Mononuclear cell (primary cell): Measurements from ENCODE around the gene SLC5A12. TPM values are rescaled to one million over a fixed set of nuclear protein-coding genes. Genes with fewer than 3 reads are reported as not detected.

Source experiments
- H3K27me3 ChIP-seq: 2 replicates; pipeline ENCODE4 v1.6.0; 2011; ENCODE audit warnings: low read length, control low read depth; ENCODE audit not compliant: insufficient read depth
- H3K4me1 ChIP-seq: 2 replicates; pipeline ENCODE4 v1.5.1; 2011; ENCODE audit warnings: mild to moderate bottlenecking, low read length, control low read depth; ENCODE audit not compliant: insufficient read depth
- H3K4me3 ChIP-seq: 2 replicates; pipeline ENCODE4 v1.5.1; 2011; ENCODE audit warnings: mild to moderate bottlenecking, low read length, moderate library complexity
- H3K9me3 ChIP-seq: 2 replicates; pipeline ENCODE4 v1.5.1; 2011; ENCODE audit warnings: low read depth, mild to moderate bottlenecking, control low read depth, low read length
- total RNA-seq: library from RNA; depleted of rRNA; stranded (reverse); fragments of >200 nt; gene quantifications from one replicate; pipeline ENCODE4 v1.2.3, GENCODE V29; 2012

The SLC5A12 gene
- total RNA-seq, 1 donor = not detected

DNA sequence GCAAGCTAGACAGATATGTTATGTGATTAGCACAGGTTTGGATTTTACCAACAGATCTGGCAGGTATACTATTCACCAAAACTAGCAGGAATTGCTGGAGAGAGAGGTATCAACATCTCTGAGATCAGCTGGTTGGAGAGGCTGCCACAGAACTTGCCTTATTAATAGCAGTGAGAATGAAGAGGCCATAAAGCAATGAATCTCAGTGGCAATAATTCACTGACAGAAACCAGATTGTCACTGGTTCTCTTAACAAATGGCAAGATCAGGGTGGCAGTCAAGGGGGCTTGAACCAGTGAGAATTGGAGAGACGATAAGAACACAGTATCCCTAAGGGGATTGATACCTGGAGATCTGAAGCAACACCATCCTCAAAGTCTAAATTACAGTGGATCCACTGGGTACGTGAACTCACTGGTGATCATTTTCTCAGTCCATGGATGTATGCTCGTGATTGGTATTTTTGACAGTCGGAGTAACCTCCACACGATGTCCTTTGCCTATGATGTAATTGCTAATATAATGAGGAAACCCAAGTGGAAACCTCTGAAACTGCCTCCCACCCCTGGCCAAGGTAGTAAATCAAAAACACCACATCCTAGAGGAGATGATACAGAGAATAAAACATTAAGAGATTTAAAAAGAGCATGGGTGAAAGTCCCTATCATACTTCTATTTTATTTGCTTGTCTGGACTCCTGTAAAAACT is 17.7 kb upstream of the SLC5A12 start:
- Histone ChIP-seq H3K27me3 (no peaks in the 10 kb centered on the region), H3K4me1 (no peaks in the 10 kb centered on the region), H3K4me3 (no peak overlapping the region), H3K9me3 (no peaks in the 10 kb centered on the region)

DNA sequence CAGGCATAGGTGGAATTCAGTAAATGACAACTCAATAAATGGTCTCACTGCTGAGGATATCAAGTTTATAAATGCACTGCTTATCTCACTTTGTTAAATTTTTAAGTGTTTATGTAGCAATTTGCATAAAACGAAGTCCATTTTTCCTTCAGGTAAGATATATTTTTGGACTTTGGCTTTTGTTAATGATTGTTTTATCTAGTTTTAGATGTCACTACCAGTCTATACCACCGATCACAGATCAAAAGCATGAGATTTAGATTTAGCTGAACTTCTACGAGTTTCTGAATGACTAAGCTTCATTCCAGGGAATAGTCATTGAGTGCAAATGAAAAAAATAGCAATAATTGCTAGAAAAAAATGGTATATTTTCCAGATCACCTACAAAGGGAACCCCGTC is 12.8 kb upstream of the SLC5A12 start:
- Histone ChIP-seq H3K27me3 (no peaks in the 10 kb centered on the region), H3K4me1 (no peaks in the 10 kb centered on the region), H3K9me3 (no peaks in the 10 kb centered on the region), H3K4me3 (no peak overlapping the region)

DNA sequence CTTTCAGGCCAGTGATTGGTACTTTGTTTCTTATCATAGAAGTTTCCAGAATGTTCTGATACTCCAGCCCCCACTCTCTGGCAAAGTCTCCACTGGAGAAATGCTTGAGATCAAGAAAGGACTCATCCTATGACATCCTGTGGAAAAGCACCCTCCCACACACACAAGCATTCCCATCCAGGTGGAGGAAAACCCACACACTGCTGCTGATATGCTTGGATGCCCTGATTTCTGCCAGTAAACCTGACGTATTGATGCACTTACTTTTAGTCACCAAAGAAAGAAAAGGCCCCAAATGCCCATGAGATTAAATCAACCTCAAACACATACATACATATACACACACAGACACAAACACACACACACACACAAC is 9.2 kb upstream of the SLC5A12 start:
- Histone ChIP-seq H3K9me3 (no peaks in the 10 kb centered on the region), H3K4me1 (no peaks in the 10 kb centered on the region), H3K27me3 (no peaks in the 10 kb centered on the region), H3K4me3 (no peak overlapping the region)

DNA sequence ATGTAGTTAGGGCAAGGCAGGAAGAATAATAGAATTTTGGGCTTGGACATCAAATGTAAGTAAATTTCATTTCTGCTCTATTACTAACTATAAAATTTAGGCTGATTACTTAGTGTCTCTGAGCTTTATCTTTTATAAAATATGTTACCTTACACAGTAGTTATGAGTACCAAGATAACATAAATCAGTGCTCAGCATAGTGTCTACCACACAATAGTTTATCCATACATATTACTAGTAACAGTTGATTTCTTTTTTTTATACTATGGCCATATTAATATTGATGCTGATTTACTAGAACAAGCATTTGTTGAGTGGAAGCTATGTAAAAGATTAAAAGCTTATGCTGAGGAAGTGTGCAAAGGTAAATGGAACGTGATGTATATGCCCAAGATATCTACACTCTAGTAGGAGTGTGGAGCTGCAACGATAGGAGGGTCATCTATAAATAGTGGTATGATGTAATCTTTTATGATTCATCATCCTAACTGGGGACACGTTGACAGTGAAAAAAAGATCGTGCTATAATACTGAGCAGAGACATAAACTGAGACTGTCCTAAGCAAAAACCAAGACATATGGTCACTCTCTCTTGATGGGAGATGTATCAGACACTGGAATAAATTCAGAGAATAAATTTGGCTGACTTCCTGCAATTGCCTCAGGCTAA is 8.7 kb upstream of the SLC5A12 start:
- Histone ChIP-seq H3K9me3 (no peaks in the 10 kb centered on the region), H3K4me1 (no peaks in the 10 kb centered on the region), H3K27me3 (no peaks in the 10 kb centered on the region), H3K4me3 (no peak overlapping the region)

DNA sequence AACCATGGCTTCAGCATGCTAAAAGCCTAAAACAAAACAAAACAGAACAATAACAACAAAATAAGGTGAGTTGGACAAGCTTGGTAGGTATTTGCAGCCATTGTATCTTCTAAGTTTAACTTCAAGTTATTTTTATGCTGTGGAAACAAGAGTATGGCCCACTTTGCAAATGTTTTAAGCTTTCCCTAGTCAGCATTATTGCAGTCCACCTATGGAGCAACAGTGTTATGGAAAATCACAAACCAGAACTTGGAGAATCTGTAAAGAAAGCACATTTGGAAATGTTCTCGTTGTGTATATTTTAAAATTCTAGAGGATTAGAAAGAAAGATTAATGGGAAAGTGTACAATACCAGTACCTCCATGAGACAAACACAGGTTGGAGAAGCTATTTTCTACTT is 7.4 kb upstream of the SLC5A12 start:
- no peaks in the 10 kb centered on the region for H3K9me3 ChIP-seq
- H3K27me3 ChIP-seq = no peaks in the 10 kb centered on the region
- no peaks in the 10 kb centered on the region for H3K4me1 ChIP-seq
- no peak overlapping the region for H3K4me3 ChIP-seq

DNA sequence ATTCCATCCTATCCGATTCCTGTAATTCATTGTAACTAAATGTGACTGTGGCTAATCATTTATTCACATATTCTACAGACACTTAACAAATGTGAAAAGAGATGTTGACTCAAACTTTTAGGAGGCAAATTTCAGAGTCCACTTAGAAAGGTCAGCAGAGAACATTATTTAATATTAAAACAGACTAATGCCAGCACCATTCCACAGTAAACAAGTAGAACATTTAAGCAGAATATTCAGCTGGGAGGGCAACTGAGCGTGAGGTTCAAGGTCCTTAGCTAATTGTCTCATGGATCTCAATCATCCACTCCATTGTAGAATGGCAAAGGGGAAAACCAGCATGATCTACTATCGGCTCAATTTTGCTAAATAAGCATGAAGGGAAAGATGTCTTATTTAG is 5.1 kb upstream of the SLC5A12 start:
- Histone ChIP-seq H3K4me3 (no peak overlapping the region), H3K4me1 (no peaks in the 10 kb centered on the region), H3K9me3 (no peaks in the 10 kb centered on the region), H3K27me3 (no peaks in the 10 kb centered on the region)

DNA sequence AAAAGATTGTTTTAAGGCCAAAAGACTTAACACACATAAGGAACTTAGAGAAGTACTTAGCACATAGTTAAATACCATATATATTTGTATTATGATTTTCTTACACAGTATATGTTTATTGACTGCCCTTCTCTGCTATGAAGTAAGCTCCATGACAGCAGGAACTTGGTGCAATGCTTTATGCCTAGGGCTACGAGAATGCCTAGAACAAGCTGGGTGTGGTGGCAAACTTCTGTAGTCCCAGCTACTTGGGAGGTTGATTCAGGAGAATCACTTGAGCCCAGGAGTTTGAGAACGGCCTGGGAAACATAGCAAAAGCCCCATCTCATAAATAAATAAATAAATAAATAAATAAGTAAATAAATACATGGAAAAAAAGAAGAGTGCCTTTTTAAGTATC is 1.9 kb downstream of the SLC5A12 start:
- Histone ChIP-seq H3K9me3 (no peaks in the 10 kb centered on the region), H3K27me3 (no peaks in the 10 kb centered on the region), H3K4me1 (no peaks in the 10 kb centered on the region), H3K4me3 (no peak overlapping the region)

DNA sequence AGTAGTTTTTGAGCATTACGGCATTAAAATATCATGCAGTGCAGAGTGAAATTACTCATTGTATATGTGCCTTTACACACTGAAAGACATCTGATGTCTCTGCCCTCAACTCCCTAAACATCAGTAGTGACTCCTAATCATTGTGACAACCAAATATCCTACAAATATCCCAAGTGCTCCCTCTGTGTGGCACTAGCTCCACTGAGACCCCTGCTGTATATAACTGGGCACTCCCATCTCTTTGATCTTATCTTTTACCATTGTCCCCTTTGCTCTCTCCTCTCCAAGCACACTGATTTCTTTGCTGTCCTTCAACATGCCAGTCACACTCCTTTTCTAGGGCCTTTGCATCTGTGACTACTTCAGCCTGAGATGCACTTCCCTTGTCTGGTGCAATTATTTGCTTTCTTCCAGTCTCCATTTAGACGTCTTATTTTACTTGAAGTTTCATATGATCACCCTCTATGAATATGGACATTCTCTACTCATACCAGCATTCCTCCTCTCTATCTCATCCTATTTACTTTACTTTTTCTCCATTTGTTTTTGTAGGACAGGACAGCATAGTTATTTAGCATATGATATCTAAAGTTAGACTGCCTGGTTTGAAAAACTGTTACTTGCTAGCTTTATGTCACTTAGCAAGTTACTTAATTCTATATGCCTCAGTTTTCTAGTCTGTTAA is 2.4 kb downstream of the SLC5A12 start:
- Histone ChIP-seq H3K9me3 (no peaks in the 10 kb centered on the region), H3K27me3 (no peaks in the 10 kb centered on the region)

DNA sequence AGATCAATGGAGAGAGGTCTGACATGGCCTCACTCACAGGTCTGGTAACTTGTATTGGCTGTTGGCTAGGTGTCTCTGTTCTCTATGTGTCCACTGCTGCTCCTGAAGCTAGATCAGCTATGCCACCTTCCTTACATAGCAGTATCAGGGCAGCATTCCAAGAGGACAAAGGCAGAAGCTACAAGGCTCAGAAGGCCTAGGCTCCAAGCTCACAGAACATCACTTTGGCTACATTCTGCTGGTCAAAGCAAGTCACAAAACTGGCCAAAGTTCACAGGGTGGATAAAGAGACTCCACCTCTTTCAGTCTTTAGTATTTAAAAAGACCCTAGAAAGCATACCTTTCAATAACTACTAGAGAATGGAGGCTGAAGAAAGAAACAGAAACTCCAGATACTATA is 4.1 kb downstream of the SLC5A12 start:
- no peaks in the 10 kb centered on the region for H3K9me3 ChIP-seq
- no peak overlapping the region for H3K4me3 ChIP-seq
- H3K27me3 ChIP-seq = no peaks in the 10 kb centered on the region
- no peaks in the 10 kb centered on the region for H3K4me1 ChIP-seq

More for the DNA sequence above, 2.4 kb downstream of the SLC5A12 start:
- H3K4me1 ChIP-seq = no peaks in the 10 kb centered on the region
- H3K4me3 ChIP-seq = no peak overlapping the region

DNA sequence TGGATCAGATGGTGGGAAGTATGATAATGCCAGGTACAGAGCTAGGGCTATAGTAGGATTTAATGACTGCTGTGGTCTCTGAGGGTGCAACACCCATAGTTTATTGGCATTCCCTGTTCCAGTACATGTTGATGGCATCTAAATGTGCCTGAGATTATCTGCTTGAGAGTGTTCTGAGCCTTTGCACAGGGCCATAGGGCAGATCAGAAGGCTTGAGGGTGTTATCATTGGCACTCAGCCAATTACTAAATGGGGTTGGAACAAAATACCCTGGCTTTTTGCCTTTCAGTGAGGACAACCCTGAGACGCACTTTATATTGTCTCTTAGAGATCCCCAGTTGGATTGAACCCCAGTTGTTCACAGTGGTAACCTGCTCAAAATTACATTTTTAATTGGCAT is 6.7 kb downstream of the SLC5A12 start:
- Histone ChIP-seq H3K4me3 (no peak overlapping the region), H3K27me3 (no peaks in the 10 kb centered on the region), H3K9me3 (no peaks in the 10 kb centered on the region), H3K4me1 (no peaks in the 10 kb centered on the region)

DNA sequence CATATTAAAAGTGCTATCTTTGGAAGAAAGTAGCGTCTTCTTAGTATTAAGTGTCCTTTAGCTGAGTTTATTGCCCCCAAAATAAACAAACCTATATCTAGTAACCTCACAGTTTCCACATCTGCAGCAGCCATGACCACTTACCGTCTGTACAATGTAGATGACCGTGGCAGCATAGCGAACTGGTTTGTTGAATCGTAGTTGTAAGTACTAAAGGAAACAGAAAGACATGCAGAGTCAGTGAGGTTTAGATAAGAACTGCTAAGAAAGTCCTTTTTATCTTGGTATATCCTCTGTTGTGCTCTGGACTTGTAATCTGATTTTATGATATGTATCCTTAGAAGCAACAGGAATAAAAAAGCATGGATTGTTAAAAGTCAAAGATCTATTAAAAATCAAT is 9.4 kb downstream of the SLC5A12 start:
- Histone ChIP-seq H3K9me3 (no peaks in the 10 kb centered on the region), H3K4me3 (no peak overlapping the region), H3K27me3 (no peaks in the 10 kb centered on the region), H3K4me1 (no peaks in the 10 kb centered on the region)

DNA sequence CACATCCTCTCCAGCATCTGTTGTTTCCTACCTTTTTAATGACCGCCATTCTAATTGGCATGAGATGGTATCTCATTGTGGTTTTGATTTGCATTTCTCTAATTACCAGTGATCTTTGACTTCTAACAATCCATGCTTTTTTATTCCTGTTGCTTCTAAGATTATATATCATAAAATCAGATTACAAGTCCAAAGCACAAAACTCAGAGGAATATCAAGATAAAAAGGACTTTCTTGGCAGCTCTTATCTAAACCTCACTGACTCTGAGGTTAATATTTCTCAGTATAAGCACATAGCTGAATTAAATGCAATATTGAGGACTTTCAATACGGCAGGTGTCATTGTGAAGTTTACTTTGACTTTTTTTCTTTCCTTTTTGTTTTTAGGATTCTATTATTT is 11.4 kb downstream of the SLC5A12 start:
- Histone ChIP-seq H3K27me3 (no peaks in the 10 kb centered on the region), H3K4me3 (no peak overlapping the region), H3K4me1 (no peaks in the 10 kb centered on the region), H3K9me3 (no peaks in the 10 kb centered on the region)

DNA sequence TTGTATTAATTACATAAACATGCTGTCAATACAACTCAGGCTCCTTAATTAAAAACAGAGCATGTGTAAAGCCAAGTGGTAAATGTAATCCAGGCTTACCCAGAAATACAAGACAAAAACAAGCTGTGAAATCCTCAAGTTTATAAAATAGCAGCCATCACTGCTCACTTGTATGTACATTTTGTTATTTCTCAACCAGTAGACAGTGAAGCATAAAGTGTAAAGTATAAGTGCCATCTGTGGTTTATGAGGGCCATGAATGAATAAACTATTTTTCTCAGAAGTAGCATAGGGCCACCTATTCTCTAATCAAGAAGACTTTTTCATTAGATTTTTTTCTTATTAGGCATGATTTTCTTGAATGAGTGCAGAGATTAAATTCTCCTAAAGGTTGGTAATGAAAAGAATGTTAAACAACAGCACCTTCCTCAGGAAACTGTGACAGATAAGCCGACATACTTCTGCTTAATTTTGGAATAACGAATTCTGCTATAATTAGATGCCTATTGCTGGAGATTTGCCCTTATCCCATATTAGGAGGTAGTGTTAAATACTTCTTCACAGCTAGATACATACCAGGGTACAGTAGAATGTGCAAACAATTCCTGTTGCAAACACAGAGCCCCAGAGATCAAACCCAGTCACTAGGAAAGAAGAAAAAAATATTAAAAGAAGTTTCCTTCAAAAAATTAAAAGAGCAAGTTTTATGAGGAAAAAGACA is 13.0 kb downstream of the SLC5A12 start:
- H3K4me3 ChIP-seq = no peak overlapping the region
- H3K4me1 ChIP-seq = no peaks in the 10 kb centered on the region
- H3K27me3 ChIP-seq = no peaks in the 10 kb centered on the region
- no peaks in the 10 kb centered on the region for H3K9me3 ChIP-seq

DNA sequence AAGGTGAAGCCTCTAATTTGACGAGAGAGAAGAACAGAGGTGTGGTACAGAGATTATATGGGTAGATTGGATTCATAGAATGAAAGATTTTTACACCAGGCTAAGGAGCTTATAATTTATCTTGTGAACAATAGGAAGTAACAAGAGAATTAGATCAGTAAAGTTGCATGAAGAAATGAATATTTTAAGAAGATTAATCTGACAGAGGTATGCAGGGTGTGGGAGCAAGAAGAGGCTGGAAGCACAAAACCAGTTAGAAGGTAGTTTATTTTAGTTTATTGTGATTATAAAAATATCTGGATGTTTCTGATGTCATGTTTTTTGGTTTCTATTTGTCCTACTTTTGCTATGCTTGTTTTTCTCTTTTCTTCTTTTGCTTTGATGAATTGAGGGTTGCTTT is 15.7 kb downstream of the SLC5A12 start:
- H3K9me3 ChIP-seq = no peaks in the 10 kb centered on the region
- H3K4me1 ChIP-seq = no peaks in the 10 kb centered on the region
- H3K27me3 ChIP-seq = no peaks in the 10 kb centered on the region
- H3K4me3 ChIP-seq = no peak overlapping the region

DNA sequence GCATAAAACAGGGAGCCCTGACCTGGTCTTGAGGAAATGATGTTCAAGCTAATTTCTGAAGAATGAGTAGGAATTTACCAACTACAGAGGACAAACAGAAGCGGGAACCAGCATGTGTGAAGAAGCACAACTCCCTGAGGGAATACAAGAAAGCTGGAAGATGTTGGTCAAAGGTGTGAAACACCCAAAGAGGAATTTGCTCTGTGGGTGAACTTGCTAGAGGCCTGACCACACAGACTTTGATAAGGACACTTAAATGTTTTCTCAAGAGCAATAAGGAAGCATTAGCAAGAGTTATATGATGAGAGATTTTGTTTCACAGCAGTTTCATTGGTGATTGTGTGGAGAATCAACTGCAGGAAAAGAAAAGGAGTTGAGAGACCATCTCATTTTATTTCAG is 17.6 kb downstream of the SLC5A12 start:
- Histone ChIP-seq H3K4me3 (no peak overlapping the region), H3K9me3 (no peaks in the 10 kb centered on the region), H3K4me1 (no peaks in the 10 kb centered on the region), H3K27me3 (no peaks in the 10 kb centered on the region)
